ENCODE results near the gene PPP2R3B.
A peak's percentile ranks its signal among the peaks of the same experiment; 100 is the strongest.
"Not testable (repeated sequence)": the region's sequence is repeated elsewhere in the genome, so short reads cannot be mapped to it uniquely, and the experiment has no call there.

Gene PPP2R3B

GRCh38 chrX:351736-352135 is 35.0 kb downstream of the PPP2R3B start:
- H3K27me3 Mint-ChIP-seq: no peaks in the 10 kb centered on the region
- H3K4me3 Mint-ChIP-seq: no peak overlapping the region
- DNase-seq (no peak), ATAC-seq (replicated peaks) (no peak)
- no peak overlapping the region for H3K27ac Mint-ChIP-seq
- peaks cover 3 to 28% of the 10 kb centered on the region in 2 donors for H3K4me1 Mint-ChIP-seq (ENCODE audit: low read depth in 2 of 2)
- no peaks in the 10 kb centered on the region for H3K9me3 Mint-ChIP-seq
- H3K36me3 Mint-ChIP-seq (ENCODE audit: insufficient read depth): no peaks in the 10 kb centered on the region

GRCh38 chrX:351324-351641 is 35.4 kb downstream of the PPP2R3B start:
- ATAC-seq (replicated peaks); H3K36me3 Mint-ChIP-seq (ENCODE audit: insufficient read depth); H3K9me3 Mint-ChIP-seq; DNase-seq; H3K4me3 Mint-ChIP-seq; H3K27me3 Mint-ChIP-seq; H3K27ac Mint-ChIP-seq: not testable (repeated sequence)
- H3K4me1 Mint-ChIP-seq (ENCODE audit: low read depth in 2 of 2): peaks cover 1 to 23% of the 10 kb centered on the region in 2 donors

- Mint-ChIP-seq H3K4me1 (ENCODE audit: low read depth in 2 of 2) (peaks cover 1 to 19% of the 10 kb centered on the region in 2 donors), H3K27me3 (no peaks in the 10 kb centered on the region), H3K27ac (no peak overlapping the region), H3K36me3 (ENCODE audit: insufficient read depth) (no peaks in the 10 kb centered on the region), H3K4me3 (no peak overlapping the region), H3K9me3 (no peaks in the 10 kb centered on the region)
- ATAC-seq (replicated peaks): no peak
- no peak for DNase-seq
These were observed 36.0 kb downstream of the PPP2R3B start for GRCh38 chrX:350534-351323.

- no peak overlapping the region for H3K27ac Mint-ChIP-seq
- no peak for ATAC-seq (replicated peaks)
- H3K9me3 Mint-ChIP-seq: no peaks in the 10 kb centered on the region
- H3K27me3 Mint-ChIP-seq: no peaks in the 10 kb centered on the region
- peaks cover 1 to 14% of the 10 kb centered on the region in 2 donors for H3K4me1 Mint-ChIP-seq (ENCODE audit: low read depth in 2 of 2)
- DNase-seq: no peak
- no peak overlapping the region for H3K4me3 Mint-ChIP-seq
- H3K36me3 Mint-ChIP-seq (ENCODE audit: insufficient read depth): no peaks in the 10 kb centered on the region
These were observed 36.6 kb downstream of the PPP2R3B start for GRCh38 chrX:350148-350533.

- H3K4me1 Mint-ChIP-seq (ENCODE audit: low read depth in 2 of 2): peaks cover 1 to 12% of the 10 kb centered on the region in 2 donors
- no peak overlapping the region for H3K4me3 Mint-ChIP-seq
- ATAC-seq (replicated peaks) (no peak), DNase-seq (no peak)
- no peak overlapping the region for H3K27ac Mint-ChIP-seq
- no peaks in the 10 kb centered on the region for H3K9me3 Mint-ChIP-seq
- no peaks in the 10 kb centered on the region for H3K36me3 Mint-ChIP-seq (ENCODE audit: insufficient read depth)
- H3K27me3 Mint-ChIP-seq: no peaks in the 10 kb centered on the region
These were observed 37.0 kb downstream of the PPP2R3B start for GRCh38 chrX:349702-350101.

- no peaks in the 10 kb centered on the region for H3K27me3 Mint-ChIP-seq
- DNase-seq: no peak
- H3K4me3 Mint-ChIP-seq: no peak overlapping the region
- H3K36me3 Mint-ChIP-seq (ENCODE audit: insufficient read depth): no peaks in the 10 kb centered on the region
- ATAC-seq (replicated peaks): no peak
- no peaks in the 10 kb centered on the region for H3K9me3 Mint-ChIP-seq
- peaks cover 1 to 12% of the 10 kb centered on the region in 2 donors for H3K4me1 Mint-ChIP-seq (ENCODE audit: low read depth in 2 of 2)
- no peak overlapping the region for H3K27ac Mint-ChIP-seq
These were observed 37.5 kb downstream of the PPP2R3B start for GRCh38 chrX:349196-349595.

GRCh38 chrX:348461-349117 is 38.1 kb downstream of the PPP2R3B start:
- H3K36me3 Mint-ChIP-seq (ENCODE audit: insufficient read depth): no peaks in the 10 kb centered on the region
- no peak overlapping the region for H3K4me3 Mint-ChIP-seq
- no peaks in the 10 kb centered on the region for H3K27me3 Mint-ChIP-seq
- H3K9me3 Mint-ChIP-seq: no peaks in the 10 kb centered on the region
- ATAC-seq (replicated peaks) (no peak), DNase-seq (no peak)
- H3K27ac Mint-ChIP-seq: peak overlapping the region in 1 of 2 donors; percentile 22
- peaks cover 1 to 12% of the 10 kb centered on the region in 2 donors for H3K4me1 Mint-ChIP-seq (ENCODE audit: low read depth in 2 of 2)

- Mint-ChIP-seq H3K9me3 (no peaks in the 10 kb centered on the region), H3K4me3 (no peak overlapping the region)
These were observed 39.2 kb downstream of the PPP2R3B start for GRCh38 chrX:347351-348117.

GRCh38 chrX:346034-346813 is 40.5 kb downstream of the PPP2R3B start:
- Mint-ChIP-seq H3K9me3 (no peaks in the 10 kb centered on the region), H3K4me3 (no peak overlapping the region), H3K27me3 (no peaks in the 10 kb centered on the region), H3K36me3 (ENCODE audit: insufficient read depth) (no peaks in the 10 kb centered on the region), H3K4me1 (ENCODE audit: low read depth in 2 of 2) (peaks cover 0 to 12% of the 10 kb centered on the region in 2 donors), H3K27ac (no peak overlapping the region)
- ATAC-seq (replicated peaks) (no peak), DNase-seq (no peak)

More at GRCh38 chrX:347351-348117, 39.2 kb downstream of the PPP2R3B start:
- ATAC-seq (replicated peaks): no peak
- Mint-ChIP-seq H3K36me3 (ENCODE audit: insufficient read depth) (no peaks in the 10 kb centered on the region), H3K27ac (no peak overlapping the region), H3K27me3 (no peaks in the 10 kb centered on the region), H3K4me1 (ENCODE audit: low read depth in 2 of 2) (peaks cover 0 to 12% of the 10 kb centered on the region in 2 donors)
- DNase-seq: no peak

- no peak overlapping the region for H3K4me3 Mint-ChIP-seq
- H3K27ac Mint-ChIP-seq: no peak overlapping the region
- H3K27me3 Mint-ChIP-seq: no peaks in the 10 kb centered on the region
- no peaks in the 10 kb centered on the region for H3K9me3 Mint-ChIP-seq
- peaks cover 3% of the 10 kb centered on the region for H3K36me3 Mint-ChIP-seq (ENCODE audit: insufficient read depth)
- no peak for DNase-seq
- peaks cover 0 to 9% of the 10 kb centered on the region in 2 donors for H3K4me1 Mint-ChIP-seq (ENCODE audit: low read depth in 2 of 2)
- ATAC-seq (replicated peaks): no peak
These were observed 41.4 kb downstream of the PPP2R3B start for GRCh38 chrX:345020-345925.

GRCh38 chrX:344371-344901 is 42.3 kb downstream of the PPP2R3B start:
- Mint-ChIP-seq H3K36me3 (ENCODE audit: insufficient read depth) (peaks cover 3% of the 10 kb centered on the region), H3K27me3 (no peaks in the 10 kb centered on the region), H3K4me1 (ENCODE audit: low read depth in 2 of 2) (peaks cover 0 to 4% of the 10 kb centered on the region in 2 donors), H3K9me3 (no peaks in the 10 kb centered on the region), H3K27ac (no peak overlapping the region), H3K4me3 (no peak overlapping the region)
- DNase-seq (no peak), ATAC-seq (replicated peaks) (no peak)

GRCh38 chrX:341541-342101 is 45.1 kb downstream of the PPP2R3B start:
- Mint-ChIP-seq H3K27me3 (no peaks in the 10 kb centered on the region), H3K27ac (no peak overlapping the region), H3K36me3 (ENCODE audit: insufficient read depth) (peaks cover 3% of the 10 kb centered on the region), H3K4me1 (ENCODE audit: low read depth in 2 of 2) (no peaks in the 10 kb centered on the region), H3K4me3 (no peak overlapping the region), H3K9me3 (no peaks in the 10 kb centered on the region)
- DNase-seq (no peak), ATAC-seq (replicated peaks) (no peak)
